ENCODE measurements around the gene TRIM17. TPM values are rescaled to one million over a fixed set of nuclear protein-coding genes. Genes with fewer than 3 reads are reported as not detected.

The TRIM17 gene
- total RNA-seq, 2 donors from 2014 or later, result 2.0 to 2.2 TPM

- Mint-ChIP-seq H3K4me1 (ENCODE audit: low read depth in 2 of 2) (peaks cover 4 to 5% of the 10 kb centered on the region in 2 donors), H3K27ac (no peak overlapping the region), H3K4me3 (no peak overlapping the region), H3K27me3 (peaks cover 11 to 14% of the 10 kb centered on the region in 2 donors), H3K9me3 (no peaks in the 10 kb centered on the region), H3K36me3 (no peaks in the 10 kb centered on the region)
- ATAC-seq (no peak), DNase-seq (ENCODE audit: low spot score) (no peak)
Measured at GRCh38 chr1:228383773-228384172, 32.9 kb downstream of the TRIM17 start.

- no peaks in the 10 kb centered on the region for H3K36me3 Mint-ChIP-seq
- H3K4me1 Mint-ChIP-seq (ENCODE audit: low read depth in 2 of 2), result peaks cover 5 to 6% of the 10 kb centered on the region in 2 donors
- no peak for ATAC-seq
- no peak overlapping the region for H3K27ac Mint-ChIP-seq
- peaks cover 12 to 15% of the 10 kb centered on the region in 2 donors for H3K27me3 Mint-ChIP-seq
- no peak for DNase-seq (ENCODE audit: low spot score)
- no peak overlapping the region for H3K4me3 Mint-ChIP-seq
- H3K9me3 Mint-ChIP-seq, result no peaks in the 10 kb centered on the region
Measured at GRCh38 chr1:228381356-228381755, 35.3 kb downstream of the TRIM17 start.

GRCh38 chr1:228379666-228380065 lies 37.0 kb downstream of the TRIM17 start:
- peaks cover 12 to 15% of the 10 kb centered on the region in 2 donors for H3K27me3 Mint-ChIP-seq
- H3K4me3 Mint-ChIP-seq, result no peak overlapping the region
- peaks cover 5 to 6% of the 10 kb centered on the region in 2 donors for H3K4me1 Mint-ChIP-seq (ENCODE audit: low read depth in 2 of 2)
- peak; percentile 31 for DNase-seq (ENCODE audit: low spot score)
- no peaks in the 10 kb centered on the region for H3K9me3 Mint-ChIP-seq
- no peak for ATAC-seq
- H3K36me3 Mint-ChIP-seq, result no peaks in the 10 kb centered on the region
- H3K27ac Mint-ChIP-seq, result no peak overlapping the region

GRCh38 chr1:228378873-228379460 lies 37.7 kb downstream of the TRIM17 start:
- H3K4me3 Mint-ChIP-seq, result peak overlapping the region; percentile 74
- peak; percentile 29 for DNase-seq (ENCODE audit: low spot score)
- no peaks in the 10 kb centered on the region for H3K36me3 Mint-ChIP-seq
- H3K9me3 Mint-ChIP-seq, result no peaks in the 10 kb centered on the region
- H3K27me3 Mint-ChIP-seq, result peaks cover 12 to 15% of the 10 kb centered on the region in 2 donors
- H3K4me1 Mint-ChIP-seq (ENCODE audit: low read depth in 2 of 2), result peaks cover 5 to 6% of the 10 kb centered on the region in 2 donors
- no peak overlapping the region for H3K27ac Mint-ChIP-seq
- ATAC-seq, result no peak

GRCh38 chr1:228378090-228378872 lies 38.4 kb downstream of the TRIM17 start:
- H3K9me3 Mint-ChIP-seq, result no peaks in the 10 kb centered on the region
- H3K27ac Mint-ChIP-seq, result no peak overlapping the region
- peak overlapping the region; percentile 74 for H3K4me3 Mint-ChIP-seq
- peaks cover 5 to 6% of the 10 kb centered on the region in 2 donors for H3K4me1 Mint-ChIP-seq (ENCODE audit: low read depth in 2 of 2)
- no peaks in the 10 kb centered on the region for H3K36me3 Mint-ChIP-seq
- DNase-seq (ENCODE audit: low spot score), result no peak
- peak; percentile 25 to 55 for ATAC-seq
- H3K27me3 Mint-ChIP-seq, result peaks cover 12 to 15% of the 10 kb centered on the region in 2 donors

- no peaks in the 10 kb centered on the region for H3K9me3 Mint-ChIP-seq
- H3K4me1 Mint-ChIP-seq (ENCODE audit: low read depth in 2 of 2), result peaks cover 5 to 6% of the 10 kb centered on the region in 2 donors
- H3K27ac Mint-ChIP-seq, result no peak overlapping the region
- ATAC-seq, result no peak
- H3K4me3 Mint-ChIP-seq, result no peak overlapping the region
- DNase-seq (ENCODE audit: low spot score), result peak; percentile 49
- peaks cover 12 to 15% of the 10 kb centered on the region in 2 donors for H3K27me3 Mint-ChIP-seq
- no peaks in the 10 kb centered on the region for H3K36me3 Mint-ChIP-seq
Measured at GRCh38 chr1:228377664-228378089, 39.0 kb downstream of the TRIM17 start.

- H3K27me3 Mint-ChIP-seq, result peaks cover 12 to 15% of the 10 kb centered on the region in 2 donors
- ATAC-seq, result no peak
- no peaks in the 10 kb centered on the region for H3K36me3 Mint-ChIP-seq
- peaks cover 5 to 6% of the 10 kb centered on the region in 2 donors for H3K4me1 Mint-ChIP-seq (ENCODE audit: low read depth in 2 of 2)
- DNase-seq (ENCODE audit: low spot score), result peak; percentile 55
- no peaks in the 10 kb centered on the region for H3K9me3 Mint-ChIP-seq
- no peak overlapping the region for H3K27ac Mint-ChIP-seq
- no peak overlapping the region for H3K4me3 Mint-ChIP-seq
Measured at GRCh38 chr1:228376651-228377631, 39.7 kb downstream of the TRIM17 start.

GRCh38 chr1:228376262-228376628 lies 40.4 kb downstream of the TRIM17 start:
- Mint-ChIP-seq H3K27ac (no peak overlapping the region), H3K9me3 (no peaks in the 10 kb centered on the region), H3K4me3 (no peak overlapping the region), H3K36me3 (no peaks in the 10 kb centered on the region), H3K4me1 (ENCODE audit: low read depth in 2 of 2) (peaks cover 5 to 6% of the 10 kb centered on the region in 2 donors), H3K27me3 (peaks cover 12 to 15% of the 10 kb centered on the region in 2 donors)
- DNase-seq (ENCODE audit: low spot score) (peak; percentile 3), ATAC-seq (no peak)

- no peak overlapping the region for H3K27ac Mint-ChIP-seq
- H3K9me3 Mint-ChIP-seq, result no peaks in the 10 kb centered on the region
- H3K4me1 Mint-ChIP-seq (ENCODE audit: low read depth in 2 of 2), result peaks cover 5 to 6% of the 10 kb centered on the region in 2 donors
- ATAC-seq (no peak), DNase-seq (ENCODE audit: low spot score) (no peak)
- no peaks in the 10 kb centered on the region for H3K36me3 Mint-ChIP-seq
- no peak overlapping the region for H3K4me3 Mint-ChIP-seq
- H3K27me3 Mint-ChIP-seq, result peaks cover 8 to 15% of the 10 kb centered on the region in 2 donors
Measured at GRCh38 chr1:228375578-228376261, 40.9 kb downstream of the TRIM17 start.

GRCh38 chr1:228374711-228375577 lies 41.7 kb downstream of the TRIM17 start:
- no peak overlapping the region for H3K27ac Mint-ChIP-seq
- H3K4me3 Mint-ChIP-seq, result no peak overlapping the region

GRCh38 chr1:228373681-228374571 lies 42.7 kb downstream of the TRIM17 start:
- ATAC-seq (no peak), DNase-seq (ENCODE audit: low spot score) (no peak)
- peaks cover 2% of the 10 kb centered on the region in 2 donors for H3K27me3 Mint-ChIP-seq
- no peak overlapping the region for H3K4me3 Mint-ChIP-seq
- H3K9me3 Mint-ChIP-seq, result no peaks in the 10 kb centered on the region
- no peaks in the 10 kb centered on the region for H3K36me3 Mint-ChIP-seq
- H3K27ac Mint-ChIP-seq, result no peak overlapping the region
- H3K4me1 Mint-ChIP-seq (ENCODE audit: low read depth in 2 of 2), result peaks cover 2 to 3% of the 10 kb centered on the region in 2 donors

More at GRCh38 chr1:228374711-228375577, 41.7 kb downstream of the TRIM17 start:
- H3K27me3 Mint-ChIP-seq, result peaks cover 8% of the 10 kb centered on the region in 2 donors
- peaks cover 5 to 6% of the 10 kb centered on the region in 2 donors for H3K4me1 Mint-ChIP-seq (ENCODE audit: low read depth in 2 of 2)
- no peaks in the 10 kb centered on the region for H3K9me3 Mint-ChIP-seq
- no peak for ATAC-seq
- DNase-seq (ENCODE audit: low spot score), result peak; percentile 51
- no peaks in the 10 kb centered on the region for H3K36me3 Mint-ChIP-seq

Measured in natural killer cell treated with Interleukin-12 subunit alpha and Interleukin-12 subunit beta and Interleukin-15 and Interleukin-18, amount 100 ng/mL, for 72 hours (primary cell).